Activated CD8-positive, alpha-beta memory T cell treated with anti-CD3 and anti-CD28 coated beads for 4 hours (primary cell): ENCODE measurements around the gene SFMBT1.

ENCODE experiments used
- DNase-seq, 2 donors: peaks; one replicate each; pipeline ENCODE4 v3.0.0-alpha.2; 2020; ENCODE audit warnings: low read depth in 2 of 2

SFMBT1 gene

GRCh38 chr3:52990637-52991036 lies 55.2 kb downstream of the SFMBT1 start:
- no peak for DNase-seq

GRCh38 chr3:52986938-52987337 lies 58.9 kb downstream of the SFMBT1 start:
- no peak for DNase-seq

GRCh38 chr3:52986049-52986448 lies 59.8 kb downstream of the SFMBT1 start:
- DNase-seq = no peak

- no peak for DNase-seq
These were observed 62.0 kb downstream of the SFMBT1 start for GRCh38 chr3:52983828-52984227.

GRCh38 chr3:52983336-52983807 lies 62.5 kb downstream of the SFMBT1 start:
- peak; percentile 20 to 46 for DNase-seq

- DNase-seq = no peak
These were observed 63.0 kb downstream of the SFMBT1 start for GRCh38 chr3:52982839-52983238.

- no peak for DNase-seq
These were observed 66.5 kb downstream of the SFMBT1 start for GRCh38 chr3:52979190-52979983.

GRCh38 chr3:52978109-52978754 lies 67.6 kb downstream of the SFMBT1 start:
- DNase-seq = no peak

- no peak for DNase-seq
These were observed 72.1 kb downstream of the SFMBT1 start for GRCh38 chr3:52973806-52974205.

GRCh38 chr3:52971895-52972294 lies 74.0 kb downstream of the SFMBT1 start:
- no peak for DNase-seq

GRCh38 chr3:52967398-52967797 lies 78.5 kb downstream of the SFMBT1 start:
- DNase-seq = no peak

- DNase-seq = no peak
These were observed 83.7 kb downstream of the SFMBT1 start for GRCh38 chr3:52962160-52962559.

- DNase-seq = no peak
These were observed 86.1 kb downstream of the SFMBT1 start for GRCh38 chr3:52959773-52960172.

- DNase-seq = no peak
These were observed 106.3 kb downstream of the SFMBT1 start for GRCh38 chr3:52939600-52939999.

- DNase-seq = peak in 1 of 2 donors; percentile 20
These were observed 111.0 kb downstream of the SFMBT1 start for GRCh38 chr3:52934630-52935530.

- DNase-seq = no peak
These were observed 114.0 kb downstream of the SFMBT1 start for GRCh38 chr3:52931889-52932288.

- no peak for DNase-seq
These were observed 114.5 kb downstream of the SFMBT1 start for GRCh38 chr3:52931328-52931727.

- no peak for DNase-seq
These were observed 115.1 kb downstream of the SFMBT1 start for GRCh38 chr3:52930748-52931147.

GRCh38 chr3:52926554-52926953 lies 119.3 kb downstream of the SFMBT1 start:
- DNase-seq = no peak

- DNase-seq = no peak
These were observed 120.2 kb downstream of the SFMBT1 start for GRCh38 chr3:52925405-52926313.

GRCh38 chr3:52923963-52924362 lies 121.9 kb downstream of the SFMBT1 start:
- DNase-seq = no peak
